Fibroblast of skin of right biceps (primary cell): ENCODE data around the gene ME2.
"Not testable (repeated sequence)": the region's sequence is repeated elsewhere in the genome, so short reads cannot be mapped to it uniquely, and the experiment has no call there.

ENCODE experiments used
- DNase-seq: peaks from one replicate; pipeline ENCODE4 v3.0.0-alpha.2; 2013

Gene ME2

GRCh38 chr18:50862401-50862800 lies 16.5 kb upstream of the ME2 start:
- no peak for DNase-seq

- DNase-seq = no peak
Measured at GRCh38 chr18:50863840-50864375, 15.0 kb upstream of the ME2 start.

GRCh38 chr18:50866765-50867164 lies 12.2 kb upstream of the ME2 start:
- DNase-seq = no peak

- no peak for DNase-seq
Measured at GRCh38 chr18:50869150-50869549, 9.8 kb upstream of the ME2 start.

DNA sequence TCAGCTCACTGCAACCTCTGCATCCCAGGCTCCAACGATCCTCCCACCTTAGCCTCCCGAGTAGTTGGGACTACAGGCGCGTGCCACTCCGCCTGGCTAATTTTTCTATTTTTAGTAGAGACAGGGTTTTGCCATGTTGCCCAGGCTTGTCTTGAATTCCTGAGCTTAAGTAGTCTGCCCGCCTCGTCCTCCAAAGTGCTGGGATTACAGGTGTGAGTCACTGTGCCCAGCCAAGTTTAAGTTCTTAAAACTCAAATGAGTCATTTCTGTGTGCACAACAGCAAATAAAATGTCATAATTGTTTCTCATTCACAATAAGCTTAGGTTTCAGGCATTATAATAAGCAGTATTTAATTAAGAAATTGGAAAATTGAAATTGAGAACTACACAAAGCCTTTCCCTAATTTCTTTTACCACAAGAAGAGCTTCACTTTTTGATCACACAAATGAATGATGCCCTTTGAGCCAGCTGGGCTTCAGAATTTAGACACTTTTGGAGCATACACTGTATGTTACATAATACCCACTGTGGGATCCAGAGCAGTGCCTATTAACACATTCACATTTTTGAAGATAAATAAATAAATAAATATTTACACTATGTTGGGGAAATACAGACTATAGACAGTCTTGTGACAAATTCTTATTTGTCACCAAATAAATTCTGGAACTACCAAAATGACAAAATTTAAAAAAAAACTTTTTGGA lies 8.6 kb upstream of the ME2 start:
- DNase-seq = peak; percentile 63

- peak; percentile 9 for DNase-seq
Measured at GRCh38 chr18:50871846-50872245, 7.1 kb upstream of the ME2 start.

- no peak for DNase-seq
Measured at GRCh38 chr18:50875966-50876536, 2.9 kb upstream of the ME2 start.

GRCh38 chr18:50877545-50878265 lies 1.2 kb upstream of the ME2 start:
- no peak for DNase-seq

DNA sequence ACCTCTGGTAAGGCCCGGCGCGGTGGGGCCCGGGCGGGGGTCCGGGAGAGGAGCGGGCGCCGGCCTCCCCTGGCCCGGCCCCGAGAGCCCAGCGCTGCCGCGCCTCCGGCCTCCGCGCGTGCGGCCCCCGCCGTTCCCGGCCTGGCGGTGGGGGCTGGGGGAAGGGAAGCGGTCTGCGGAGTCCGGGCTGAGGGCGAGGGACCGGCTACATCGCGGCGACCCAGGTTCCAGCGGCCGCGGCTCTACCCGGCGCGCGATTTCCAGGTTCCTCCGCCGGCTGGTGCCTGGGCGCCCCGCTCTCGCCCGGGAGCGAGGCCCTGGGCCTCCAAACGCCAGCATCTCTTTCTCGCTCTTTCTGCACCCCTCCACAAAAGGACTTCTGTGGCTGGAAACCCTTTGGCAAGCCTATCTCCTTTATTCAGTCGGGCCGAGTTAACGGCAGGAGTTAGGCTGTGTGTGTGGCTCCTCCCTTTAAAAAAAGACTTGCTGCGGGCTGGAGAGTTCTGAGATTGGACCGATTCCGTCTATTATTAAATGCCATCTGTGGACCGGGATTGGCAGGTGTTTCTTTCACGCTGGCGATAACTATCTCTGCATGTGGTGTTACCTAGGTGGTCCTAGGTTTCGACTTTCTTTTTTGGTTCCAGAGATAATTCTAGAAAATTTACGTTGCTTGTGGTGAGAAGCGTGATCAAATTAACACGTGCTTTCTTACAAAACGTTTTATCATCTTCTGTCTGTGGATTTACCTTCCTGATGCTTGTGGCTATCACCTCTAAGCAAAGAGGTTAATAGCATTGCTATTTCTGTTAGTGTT lies 592 bp downstream of the ME2 start:
- peak; percentile 44 for DNase-seq

DNA sequence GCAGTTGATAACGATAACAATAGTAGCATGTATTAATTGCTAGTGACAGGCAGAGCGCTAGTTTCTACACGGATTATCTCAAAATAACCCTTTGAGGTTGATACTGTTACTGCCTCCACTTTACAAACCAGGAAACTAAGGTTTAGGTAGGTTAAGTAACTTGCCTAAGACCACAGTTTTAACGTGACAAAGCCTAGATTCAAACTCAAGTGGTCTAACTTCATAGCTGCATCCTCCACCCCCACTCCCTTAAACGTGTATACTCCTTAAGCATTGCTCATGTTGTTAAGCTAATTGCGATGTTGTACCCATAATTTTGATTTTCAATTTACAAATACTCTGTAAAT lies 1.2 kb downstream of the ME2 start:
- DNase-seq = no peak

DNA sequence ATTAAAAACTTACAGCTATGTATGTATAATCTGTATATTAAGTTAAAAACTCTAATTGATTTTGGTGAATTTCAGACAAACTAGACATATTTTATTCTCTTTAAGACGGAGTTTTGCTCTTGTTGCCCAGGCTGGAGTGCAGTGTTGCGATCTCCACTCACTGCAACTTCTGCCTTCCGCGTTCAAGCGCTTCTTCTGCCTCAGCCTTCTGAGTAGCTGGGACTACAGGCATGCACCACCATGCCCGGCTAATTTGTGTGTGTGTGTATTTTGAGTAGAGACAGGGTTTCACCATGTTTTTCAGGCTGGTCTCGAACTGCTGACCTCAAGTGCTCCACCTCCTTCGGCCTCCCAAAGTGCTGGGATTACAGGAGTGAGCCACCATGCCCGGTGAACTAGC lies 2.0 kb downstream of the ME2 start:
- DNase-seq = not testable (repeated sequence)

DNA sequence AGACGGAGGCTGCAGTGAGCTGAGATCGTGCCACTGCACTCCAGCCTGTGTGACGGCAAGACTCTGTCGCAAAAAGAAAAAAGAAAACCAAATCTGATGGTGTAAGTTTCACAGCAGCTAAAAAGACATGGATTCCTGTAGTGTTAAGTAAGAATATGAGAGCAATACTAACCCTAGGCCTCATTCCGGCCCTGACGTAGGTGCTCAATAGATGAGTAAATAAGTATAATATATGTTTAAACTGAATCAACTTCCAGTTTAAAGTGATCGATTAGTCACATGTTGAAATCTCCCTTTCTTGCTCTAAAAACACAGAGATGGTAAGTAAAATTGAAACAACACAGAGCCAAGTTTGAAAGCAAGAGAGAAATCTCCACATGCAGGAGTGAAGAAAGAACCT lies 8.0 kb downstream of the ME2 start:
- DNase-seq = no peak

DNA sequence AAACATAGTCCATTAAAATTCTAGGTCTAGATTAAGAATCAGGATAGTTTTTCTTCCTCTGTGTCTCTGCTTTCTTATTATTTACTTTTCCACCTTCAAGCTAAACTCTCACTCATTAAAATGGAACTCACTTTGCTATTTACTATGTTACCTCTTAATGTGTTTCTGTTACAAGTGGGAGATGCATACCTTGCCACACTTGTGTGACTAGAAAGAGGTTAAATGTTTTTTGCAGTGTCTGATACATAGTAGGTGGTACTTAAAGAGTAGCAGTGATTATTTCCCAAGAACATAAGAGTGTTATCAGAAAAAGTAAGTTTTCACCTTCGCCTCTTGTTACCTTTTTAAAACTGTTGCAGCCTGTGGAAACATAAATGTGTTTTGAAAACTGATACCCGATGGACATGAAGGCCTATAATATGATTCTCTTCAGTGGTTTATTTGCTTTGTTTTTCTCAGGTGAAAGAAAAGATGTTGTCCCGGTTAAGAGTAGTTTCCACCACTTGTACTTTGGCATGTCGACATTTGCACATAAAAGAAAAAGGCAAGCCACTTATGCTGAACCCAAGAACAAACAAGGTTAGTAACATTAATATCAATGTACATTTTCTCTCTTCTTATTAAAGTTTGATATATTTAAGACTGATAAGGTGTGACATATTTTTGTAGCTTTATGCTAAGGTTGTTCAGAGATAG lies 16.6 kb downstream of the ME2 start:
- no peak for DNase-seq

GRCh38 chr18:50896093-50896492 lies 17.2 kb downstream of the ME2 start:
- no peak for DNase-seq

DNA sequence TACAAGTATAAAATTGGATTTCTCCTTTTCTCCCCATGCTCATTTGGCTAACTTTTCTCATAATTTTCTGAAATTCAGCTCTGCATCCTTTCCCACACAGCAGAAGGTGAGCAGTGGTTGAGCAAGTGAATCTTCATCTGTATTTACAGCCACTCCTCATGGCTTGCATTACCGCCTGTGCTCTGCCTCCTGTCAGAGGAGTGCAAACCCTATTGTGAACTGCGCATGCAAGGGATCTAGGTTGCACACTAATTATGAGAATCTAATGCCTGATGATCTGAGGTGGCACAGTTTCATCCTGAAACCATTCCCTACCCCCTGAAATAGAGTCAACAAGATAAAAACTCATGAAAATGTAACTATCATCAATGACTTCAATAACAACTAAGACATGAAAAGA lies 20.0 kb downstream of the ME2 start:
- no peak for DNase-seq

DNA sequence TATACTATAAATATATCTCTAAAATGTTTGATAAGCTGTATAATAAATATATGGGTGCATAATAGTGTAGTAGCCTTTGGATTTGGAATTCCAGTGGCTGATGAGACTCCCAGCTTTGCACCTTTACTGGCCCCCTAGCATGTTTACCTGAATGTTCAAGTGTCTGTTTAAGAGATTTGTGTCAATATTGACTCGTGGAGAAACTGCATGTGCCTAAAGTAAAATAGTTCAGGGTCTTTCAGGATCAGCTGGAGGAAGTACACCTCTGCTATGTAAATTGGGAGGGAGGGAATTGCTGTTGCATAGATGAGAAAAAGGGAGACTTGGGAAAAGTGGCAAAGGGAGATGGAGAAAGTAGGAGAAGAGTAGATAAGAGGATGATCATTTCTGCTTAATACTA lies 23.9 kb downstream of the ME2 start:
- no peak for DNase-seq

GRCh38 chr18:50906843-50907242 lies 27.9 kb downstream of the ME2 start:
- no peak for DNase-seq

- DNase-seq = no peak
Measured at GRCh38 chr18:50909261-50909660, 30.3 kb downstream of the ME2 start.

DNA sequence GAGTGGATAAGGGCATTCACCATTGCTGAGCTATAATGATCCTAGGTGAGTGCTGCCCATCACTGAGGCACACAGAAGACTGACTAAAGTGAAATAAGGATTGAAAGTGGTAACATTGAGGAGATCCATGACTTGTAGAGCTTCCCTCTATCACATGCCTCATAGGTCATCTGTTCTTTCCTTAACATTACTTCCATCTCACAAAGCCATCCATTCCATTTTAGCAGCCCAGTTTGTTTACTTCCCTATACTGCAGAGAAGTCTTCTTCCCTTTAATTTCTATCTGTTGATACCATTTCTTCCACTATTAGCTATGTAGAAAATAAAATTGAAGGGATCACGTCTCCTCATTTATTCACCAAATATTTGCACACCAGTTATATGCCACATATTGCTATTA lies 32.1 kb downstream of the ME2 start:
- DNase-seq = no peak

GRCh38 chr18:50917021-50917420 lies 38.1 kb downstream of the ME2 start:
- peak; percentile 38 for DNase-seq

- DNase-seq = no peak
Measured at GRCh38 chr18:50918153-50918552, 39.2 kb downstream of the ME2 start.

DNA sequence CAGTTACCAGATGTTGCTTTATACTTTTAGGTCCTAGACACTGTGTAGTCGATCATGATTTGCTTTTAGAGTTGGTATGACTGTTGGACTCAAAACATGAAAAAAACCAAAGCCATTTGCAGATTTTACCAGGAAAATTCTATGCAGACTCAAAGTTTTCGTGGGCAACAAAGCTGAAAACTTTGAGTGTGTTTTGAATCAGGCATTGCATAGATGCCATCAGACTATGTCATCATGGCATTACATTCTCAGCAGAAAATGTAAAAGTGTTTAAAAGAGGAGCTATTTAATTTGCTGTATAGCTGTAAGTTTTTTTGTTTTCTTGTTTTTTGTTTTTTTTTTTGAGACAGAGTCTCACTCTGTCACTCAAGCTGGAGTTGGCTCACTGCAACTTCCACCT lies 45.5 kb downstream of the ME2 start:
- peak; percentile 14 for DNase-seq

GRCh38 chr18:50926521-50926920 lies 47.6 kb downstream of the ME2 start:
- DNase-seq = no peak
